ENCODE results near the gene KATNB1. TPM values are rescaled to one million over a fixed set of nuclear protein-coding genes. Genes with fewer than 3 reads are reported as not detected.

The KATNB1 gene
- total and polyA plus RNA-seq, 2 of the 8 experiments (the other 6 are each of a cell fraction or from before 2014, with no cell fraction given): 50.2 to 60.4 TPM

DNA sequence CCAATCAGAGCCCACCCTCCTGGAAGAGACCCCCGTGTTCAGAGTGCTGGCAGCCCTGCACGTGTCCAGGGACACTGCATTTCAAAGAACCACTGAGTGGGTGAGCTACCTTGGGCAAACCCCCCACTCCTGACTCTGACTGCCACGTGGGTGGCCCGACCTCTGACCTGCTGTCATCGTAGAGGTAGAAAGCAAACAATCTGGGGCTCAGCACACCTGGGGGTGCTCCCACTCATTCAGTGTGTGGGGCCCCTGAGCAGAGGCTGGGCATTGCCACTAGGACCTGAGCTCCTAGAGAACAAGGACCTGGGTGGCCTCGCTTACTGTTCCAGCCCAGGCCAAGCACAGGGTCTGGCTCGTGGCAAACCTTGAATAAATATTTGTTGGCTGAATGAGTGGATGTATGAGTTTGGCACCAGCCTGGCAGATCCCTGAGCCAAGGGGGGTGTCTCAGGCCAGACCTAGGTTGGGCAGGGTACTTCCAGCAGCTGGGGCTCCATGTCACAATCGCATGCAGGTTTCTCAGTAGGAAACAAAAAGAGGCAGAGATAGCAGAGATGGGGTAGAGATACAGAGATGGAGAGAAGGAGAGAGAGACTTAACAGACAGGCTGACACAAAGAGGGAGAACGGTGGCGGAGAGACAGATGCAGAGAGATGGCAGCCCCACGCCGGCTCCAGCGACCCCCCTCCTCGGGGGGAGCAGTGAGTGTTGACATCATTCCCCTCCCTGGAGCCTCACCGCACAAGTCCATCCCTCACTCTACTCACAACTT lies 46.4 kb upstream of the KATNB1 start (continued):
- no peak for TF ChIP-seq TCF12 (IDR thresholded peaks at IDR 0.05; ENCODE audit: low read depth, low read length)
- TF ChIP-seq KDM1A (IDR thresholded peaks at IDR 0.05; ENCODE audit: borderline replicate concordance, low read length): no peak
- no peak for TF ChIP-seq USF2 (IDR thresholded peaks at IDR 0.05; ENCODE audit: low read length)
- TF ChIP-seq SP4 (IDR thresholded peaks at IDR 0.05; ENCODE audit: low read length): no peak
- TF ChIP-seq PHF8 (conservative IDR thresholded peaks at IDR 0.05; ENCODE audit: low read depth, low read length): no peak
- TF ChIP-seq ZNF274 (IDR thresholded peaks at IDR 0.05; ENCODE audit: borderline replicate concordance, extremely low read depth, low read length): no peak
- no peak for TF ChIP-seq POLR2AphosphoS5 (IDR thresholded peaks at IDR 0.05; ENCODE audit: low read depth, low read length)

Measured in H1 (cell line).